Uterus (tissue), 4 donors: ENCODE results near the gene RABGAP1L. TPM values are rescaled to one million over a fixed set of nuclear protein-coding genes. Genes with fewer than 3 reads are reported as not detected.

ENCODE experiments used
- DNase-seq, 2 donors: peaks; one replicate each; pipeline ENCODE4 v3.0.0-alpha.2; 2019 to 2020
- H3K27ac ChIP-seq, 2 donors: fragments of 200-600 bp; sonication (generic); 1 replicate in 1 of 2; 2 replicates in 1 of 2; pipeline ENCODE4 v1.5.1; 2016 to 2018
- H3K27me3 ChIP-seq, 2 donors: fragments of 200-600 bp; sonication (generic); one replicate each; pipeline ENCODE4 v1.5.1; 2018 to 2019; ENCODE audit warnings: control low read depth in 1 of 2
- H3K36me3 ChIP-seq, 2 donors: fragments of 200-600 bp; sonication (generic); one replicate each; pipeline ENCODE4 v1.5.1; 2019; ENCODE audit warnings: control low read depth in 1 of 2
- H3K4me1 ChIP-seq, 2 donors: fragments of 200-600 bp; sonication (generic); one replicate each; pipeline ENCODE4 v1.5.1; 2018 to 2019; ENCODE audit warnings: control low read depth in 1 of 2
- H3K4me3 ChIP-seq, 2 donors: fragments of 200-600 bp; sonication (generic); 1 replicate in 1 of 2; 2 replicates in 1 of 2; pipeline ENCODE4 v1.5.1; 2018 to 2019; ENCODE audit warnings: mild to moderate bottlenecking in 1 of 2
- H3K9me3 ChIP-seq, 2 donors: fragments of 200-600 bp; sonication (generic); one replicate each; pipeline ENCODE4 v1.5.1; 2019; ENCODE audit warnings: control low read depth in 1 of 2
- POLR2A ChIP-seq, 2 donors: fragments of 450-650 bp; IDR thresholded peaks; one replicate each; pipeline ENCODE4 v1.6.1; 2016; ENCODE audit warnings: antibody characterized with exemption in 2 of 2, mild to moderate bottlenecking in 1 of 2, moderate library complexity in 1 of 2
- intact Hi-C: fragments of 100-400 bp; cut with DNase I; formaldehyde crosslinking; loops from one replicate; pipeline ENCODE4 v1.15.1; 2023; ENCODE audit warnings: low total_unique reads
- total RNA-seq, 4 donors: library from RNA; depleted of rRNA in 3 of 4; stranded (reverse); fragments of >200 nt in 3 of 4; gene quantifications; one replicate each; pipeline versions ENCODE4 v1.1.0 to v1.2.4, GENCODE V29; 2014 to 2023
- TF ChIP-seq, protein P1 (sequence below), 4 experiments: fragments of 200-600 bp in 2 of 4; fragments of 450-650 bp in 2 of 4; sonication (generic) in 2 of 4; IDR thresholded peaks; one replicate each; pipeline ENCODE4 v1.5.1; 2016 to 2019; ENCODE audit warnings: antibody characterized with exemption in 4 of 4, mild to moderate bottlenecking in 2 of 4, moderate library complexity in 1 of 4
- donor health status: DM: yes; HTN: yes; CAD: no.

The RABGAP1L gene
- total RNA-seq, 4 donors from 2014 or later = 19.1 to 93.7 (median 35.1) TPM

DNA sequence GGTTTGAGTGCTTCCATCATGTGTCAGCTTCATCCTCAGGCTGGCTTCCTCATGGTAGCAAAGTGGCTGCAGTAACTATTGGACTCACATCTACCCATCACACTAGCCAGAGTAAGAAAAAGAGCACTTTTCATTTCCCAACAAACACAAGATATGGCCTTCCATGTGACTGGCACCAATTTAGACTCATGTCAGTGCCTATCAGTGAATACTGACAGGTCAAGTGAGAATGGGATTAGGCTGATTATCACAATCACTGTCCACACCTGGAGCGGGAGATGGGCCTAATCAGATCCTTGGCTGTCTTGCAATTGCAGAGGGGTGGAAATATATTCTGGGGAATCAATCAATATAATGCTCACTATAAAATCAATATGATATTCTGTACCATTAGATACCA, 2.9 kb upstream of the RABGAP1L start:
- intact Hi-C loops = no loop called here
- no peaks in the 10 kb centered on the region for H3K4me1 ChIP-seq
- no peak for DNase-seq
- H3K4me3 ChIP-seq = no peak overlapping the region
- H3K27me3 ChIP-seq = no peaks in the 10 kb centered on the region
- no peaks in the 10 kb centered on the region for H3K9me3 ChIP-seq
- TF ChIP-seq, protein P1, sequence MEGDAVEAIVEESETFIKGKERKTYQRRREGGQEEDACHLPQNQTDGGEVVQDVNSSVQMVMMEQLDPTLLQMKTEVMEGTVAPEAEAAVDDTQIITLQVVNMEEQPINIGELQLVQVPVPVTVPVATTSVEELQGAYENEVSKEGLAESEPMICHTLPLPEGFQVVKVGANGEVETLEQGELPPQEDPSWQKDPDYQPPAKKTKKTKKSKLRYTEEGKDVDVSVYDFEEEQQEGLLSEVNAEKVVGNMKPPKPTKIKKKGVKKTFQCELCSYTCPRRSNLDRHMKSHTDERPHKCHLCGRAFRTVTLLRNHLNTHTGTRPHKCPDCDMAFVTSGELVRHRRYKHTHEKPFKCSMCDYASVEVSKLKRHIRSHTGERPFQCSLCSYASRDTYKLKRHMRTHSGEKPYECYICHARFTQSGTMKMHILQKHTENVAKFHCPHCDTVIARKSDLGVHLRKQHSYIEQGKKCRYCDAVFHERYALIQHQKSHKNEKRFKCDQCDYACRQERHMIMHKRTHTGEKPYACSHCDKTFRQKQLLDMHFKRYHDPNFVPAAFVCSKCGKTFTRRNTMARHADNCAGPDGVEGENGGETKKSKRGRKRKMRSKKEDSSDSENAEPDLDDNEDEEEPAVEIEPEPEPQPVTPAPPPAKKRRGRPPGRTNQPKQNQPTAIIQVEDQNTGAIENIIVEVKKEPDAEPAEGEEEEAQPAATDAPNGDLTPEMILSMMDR (IDR thresholded peaks at IDR 0.05) = no peak
- TF ChIP-seq POLR2A (IDR thresholded peaks at IDR 0.05) = no peak
- no peaks in the 10 kb centered on the region for H3K36me3 ChIP-seq
- no peak overlapping the region for H3K27ac ChIP-seq

DNA sequence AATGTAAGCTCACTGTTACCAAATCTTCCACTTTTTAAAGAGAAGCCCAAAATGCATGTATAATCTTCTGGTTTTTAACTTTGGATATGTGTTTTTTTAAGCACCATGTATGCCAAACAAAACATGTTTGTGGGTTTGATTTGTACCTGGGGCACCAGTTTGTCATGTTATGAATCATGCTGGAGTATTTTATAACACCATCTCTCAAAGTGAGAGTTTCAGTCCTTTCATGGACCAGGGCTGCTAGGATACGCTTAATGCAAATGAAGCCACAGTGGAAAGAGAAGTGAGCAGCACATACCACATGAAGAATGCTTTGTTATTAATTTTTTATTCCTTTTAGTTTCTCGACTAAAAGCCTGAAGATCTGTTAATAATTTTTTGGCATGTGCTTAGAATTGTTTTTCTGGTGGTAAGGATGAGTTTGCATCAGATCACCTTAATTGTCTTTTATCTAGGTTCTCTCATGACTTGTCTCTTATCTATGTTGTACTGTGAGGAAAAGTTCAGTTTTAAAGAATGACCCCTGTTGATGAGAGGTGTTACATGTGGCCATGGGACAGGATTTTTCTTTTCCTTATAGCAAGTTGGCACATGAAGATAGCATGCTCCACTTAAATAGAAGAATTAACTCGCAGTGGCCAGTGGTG, 2.0 kb upstream of the RABGAP1L start:
- intact Hi-C loops = no loop called here
- DNase-seq = no peak
- TF ChIP-seq, protein P1 (IDR thresholded peaks at IDR 0.05) = no peak
- TF ChIP-seq POLR2A (IDR thresholded peaks at IDR 0.05) = no peak
- no peak overlapping the region for H3K27ac ChIP-seq
- H3K9me3 ChIP-seq = no peaks in the 10 kb centered on the region
- no peaks in the 10 kb centered on the region for H3K36me3 ChIP-seq
- H3K27me3 ChIP-seq = no peaks in the 10 kb centered on the region
- H3K4me1 ChIP-seq = no peaks in the 10 kb centered on the region
- H3K4me3 ChIP-seq = no peak overlapping the region

DNA sequence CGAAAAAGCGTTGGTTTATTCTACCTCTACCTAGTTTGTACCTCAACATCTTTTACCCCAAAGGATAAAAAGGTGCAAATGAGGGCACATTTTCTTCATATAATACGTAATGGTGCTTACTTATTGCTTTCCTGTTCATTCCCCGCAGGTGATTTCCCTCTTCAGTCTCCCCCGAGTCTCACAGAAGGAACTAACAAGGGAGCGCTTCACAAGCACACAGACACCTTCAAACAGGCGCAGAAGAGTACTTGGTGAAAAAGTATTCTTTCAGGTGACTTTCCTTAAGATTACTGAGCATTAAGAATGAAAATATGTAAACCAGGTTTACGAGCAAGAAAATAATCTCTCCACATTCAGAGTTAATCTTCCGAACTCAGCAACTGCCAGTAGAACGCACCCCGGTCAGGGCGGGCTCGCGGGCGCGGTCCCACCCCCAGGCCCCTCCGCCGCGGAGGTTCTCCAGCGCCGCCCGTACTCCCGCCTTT, 511 bp upstream of the RABGAP1L start:
- Histone ChIP-seq H3K4me1 (no peaks in the 10 kb centered on the region), H3K36me3 (no peaks in the 10 kb centered on the region), H3K27ac (peak overlapping the region; percentile 89 to 93), H3K9me3 (no peaks in the 10 kb centered on the region), H3K4me3 (peak overlapping the region; percentile 74 to 100), H3K27me3 (no peaks in the 10 kb centered on the region)
- no peak for DNase-seq
- TF ChIP-seq POLR2A (IDR thresholded peaks at IDR 0.05) = no peak
- TF ChIP-seq, protein P1 (IDR thresholded peaks at IDR 0.05) = no peak
- intact Hi-C loops = no loop called here

DNA sequence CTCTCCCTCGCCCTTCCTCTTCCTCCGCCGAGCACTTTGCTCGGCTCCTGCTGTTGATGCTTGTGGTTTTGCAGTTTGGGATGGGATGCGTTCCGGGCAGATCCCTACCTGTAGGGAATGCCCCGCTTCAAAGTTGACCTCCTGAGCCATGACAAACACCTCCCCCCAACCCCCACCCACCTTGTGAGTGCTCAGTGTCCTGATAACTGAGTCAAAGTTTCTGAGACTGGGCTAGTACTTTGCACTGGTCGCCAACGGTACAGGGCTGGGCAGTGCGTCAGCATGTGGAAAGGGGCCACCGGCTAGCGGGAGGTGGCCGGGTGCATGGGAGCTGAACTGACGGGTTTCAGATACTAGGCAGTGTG, 771 bp downstream of the RABGAP1L start:
- H3K27ac ChIP-seq = peak overlapping the region; percentile 89 to 93
- no peaks in the 10 kb centered on the region for H3K27me3 ChIP-seq
- DNase-seq = peak; percentile 24 to 49
- TF ChIP-seq, protein P1 (IDR thresholded peaks at IDR 0.05) = no peak
- TF ChIP-seq POLR2A (IDR thresholded peaks at IDR 0.05) = no peak
- peak overlapping the region; percentile 74 to 100 for H3K4me3 ChIP-seq
- no peaks in the 10 kb centered on the region for H3K9me3 ChIP-seq
- no peaks in the 10 kb centered on the region for H3K36me3 ChIP-seq
- no peaks in the 10 kb centered on the region for H3K4me1 ChIP-seq
- intact Hi-C loops = no loop called here

DNA sequence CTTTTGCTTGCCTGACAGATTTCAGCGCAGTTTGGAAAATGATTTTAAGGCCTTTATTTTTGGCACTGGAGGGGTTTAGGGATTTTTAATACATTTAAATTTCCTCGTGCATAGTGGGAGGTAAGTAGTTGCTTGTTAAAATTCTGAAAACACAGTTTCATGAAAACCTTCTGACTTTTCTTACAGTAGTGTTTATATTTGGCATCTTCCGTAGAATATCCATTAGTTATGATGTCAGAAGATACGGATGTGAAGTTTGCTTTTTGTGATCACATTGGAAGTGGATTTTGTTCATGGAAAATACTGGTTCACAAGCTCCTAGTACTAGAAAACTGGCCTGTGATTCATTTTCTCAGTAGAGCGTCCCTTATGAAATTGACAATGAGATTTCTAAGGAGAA, 1.3 kb downstream of the RABGAP1L start:
- Histone ChIP-seq H3K9me3 (no peaks in the 10 kb centered on the region), H3K36me3 (no peaks in the 10 kb centered on the region), H3K4me3 (peak overlapping the region in 1 of 2 donors; percentile 74), H3K4me1 (no peaks in the 10 kb centered on the region), H3K27me3 (no peaks in the 10 kb centered on the region), H3K27ac (no peak overlapping the region)
- no peak for TF ChIP-seq POLR2A (IDR thresholded peaks at IDR 0.05)
- TF ChIP-seq, protein P1 (IDR thresholded peaks at IDR 0.05) = no peak
- no peak for DNase-seq
- intact Hi-C loops = no loop called here
